GM13977 (cell line): ENCODE measurements around the gene ALG3.

Experiments used
- DNase-seq: peaks from one replicate; pipeline ENCODE4 v3.0.0; 2012; ENCODE audit warnings: low spot score
- in situ Hi-C: fragments of 300-500 bp; cut with MboI; formaldehyde crosslinking; loops from one replicate; pipeline ENCODE4 v1.12.0; 2022; ENCODE audit warnings: low sequenced_read_pairs, low pct_unique_long_range_greater_than_20kb, mixed read lengths, inconsistent platforms; ENCODE audit not compliant: unreplicated experiment
- TF ChIP-seq, protein P1 (sequence below): IDR thresholded peaks from 2 replicates; pipeline ENCODE4 v1.5.1; 2012; ENCODE audit warnings: mild to moderate bottlenecking, control low read depth; ENCODE audit not compliant: insufficient read depth; ENCODE audit errors: extremely low read depth, missing control alignments

ALG3 gene

DNA sequence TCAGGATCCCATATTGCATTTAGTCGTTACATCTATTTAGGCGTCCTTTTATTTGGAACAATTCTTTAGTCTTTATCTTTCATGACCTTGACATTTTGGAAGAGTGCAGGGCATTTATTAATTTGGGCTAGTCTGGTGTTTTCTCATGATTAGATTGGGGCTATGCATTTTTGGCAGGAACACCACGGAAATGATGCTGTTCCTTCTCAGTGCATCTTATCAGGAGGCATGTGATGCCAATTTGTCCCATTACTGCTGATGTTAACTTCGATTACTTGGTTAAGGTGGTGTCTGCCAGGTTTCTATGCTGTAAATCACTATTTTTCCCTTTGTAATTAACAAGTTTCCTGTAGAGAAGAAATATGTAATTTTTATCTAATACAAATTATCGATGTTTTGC lies 37.5 kb downstream of the ALG3 start:
- TF ChIP-seq, protein P1, sequence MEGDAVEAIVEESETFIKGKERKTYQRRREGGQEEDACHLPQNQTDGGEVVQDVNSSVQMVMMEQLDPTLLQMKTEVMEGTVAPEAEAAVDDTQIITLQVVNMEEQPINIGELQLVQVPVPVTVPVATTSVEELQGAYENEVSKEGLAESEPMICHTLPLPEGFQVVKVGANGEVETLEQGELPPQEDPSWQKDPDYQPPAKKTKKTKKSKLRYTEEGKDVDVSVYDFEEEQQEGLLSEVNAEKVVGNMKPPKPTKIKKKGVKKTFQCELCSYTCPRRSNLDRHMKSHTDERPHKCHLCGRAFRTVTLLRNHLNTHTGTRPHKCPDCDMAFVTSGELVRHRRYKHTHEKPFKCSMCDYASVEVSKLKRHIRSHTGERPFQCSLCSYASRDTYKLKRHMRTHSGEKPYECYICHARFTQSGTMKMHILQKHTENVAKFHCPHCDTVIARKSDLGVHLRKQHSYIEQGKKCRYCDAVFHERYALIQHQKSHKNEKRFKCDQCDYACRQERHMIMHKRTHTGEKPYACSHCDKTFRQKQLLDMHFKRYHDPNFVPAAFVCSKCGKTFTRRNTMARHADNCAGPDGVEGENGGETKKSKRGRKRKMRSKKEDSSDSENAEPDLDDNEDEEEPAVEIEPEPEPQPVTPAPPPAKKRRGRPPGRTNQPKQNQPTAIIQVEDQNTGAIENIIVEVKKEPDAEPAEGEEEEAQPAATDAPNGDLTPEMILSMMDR: no peak
- in situ Hi-C loops: no loop called here
- no peak for DNase-seq

DNA sequence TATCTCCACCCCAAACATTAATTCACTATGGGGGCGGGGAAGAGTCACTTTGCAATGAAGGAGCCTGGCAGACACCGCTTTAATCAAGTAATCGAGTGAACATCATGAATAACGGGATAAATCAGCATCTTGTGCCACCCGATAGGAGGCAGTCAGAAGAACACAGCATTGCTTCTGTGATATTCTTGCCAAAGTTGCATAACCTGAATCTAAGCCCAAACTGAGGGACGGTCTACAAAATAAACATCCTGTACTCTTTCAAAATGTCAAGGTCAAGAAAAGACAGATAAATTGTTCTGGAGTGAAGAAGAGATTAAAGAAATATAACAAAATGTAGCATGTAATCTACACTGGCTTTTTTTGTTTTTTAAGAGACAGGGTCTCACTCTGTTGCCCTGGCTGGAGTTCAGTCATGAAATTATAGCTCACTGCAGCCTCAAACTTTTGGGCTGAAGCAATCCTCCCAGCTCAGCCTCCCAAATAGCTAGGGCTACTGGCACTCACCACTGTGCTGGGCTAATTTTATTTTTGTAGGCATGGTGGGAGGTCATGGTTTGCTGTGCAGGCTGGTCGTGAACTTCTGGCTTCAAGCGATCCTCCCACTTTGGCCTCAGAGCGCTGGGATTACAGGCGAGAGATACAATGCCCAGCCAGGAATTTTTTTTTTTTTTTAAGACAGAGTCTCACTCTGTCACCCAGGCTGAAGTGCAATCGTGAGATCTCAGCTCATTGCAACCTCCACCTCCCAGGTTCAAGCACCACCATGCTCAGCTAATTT lies 39.4 kb downstream of the ALG3 start:
- DNase-seq: no peak
- in situ Hi-C loops: no loop called here
- TF ChIP-seq, protein P1: no peak

DNA sequence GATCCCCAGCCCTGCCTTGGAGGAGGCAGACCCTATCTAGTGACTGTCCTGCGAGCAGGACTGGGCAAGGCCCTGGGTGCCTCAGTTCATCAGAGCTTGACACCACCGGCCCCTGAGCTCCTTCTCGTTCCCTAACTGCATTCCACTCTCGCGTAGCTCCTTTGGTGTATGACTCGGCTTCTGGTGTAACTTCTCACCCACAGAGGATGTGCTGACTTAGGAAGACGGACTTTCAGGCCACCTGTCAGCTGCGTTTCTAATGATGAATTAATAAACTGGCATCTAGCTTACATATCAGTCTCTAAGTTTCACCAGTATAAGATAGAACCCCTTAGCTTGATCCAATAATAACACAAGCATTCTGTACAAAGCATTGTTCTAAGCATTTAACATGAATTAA lies 45.2 kb downstream of the ALG3 start:
- DNase-seq: no peak
- TF ChIP-seq, protein P1: no peak
- in situ Hi-C loops: no loop called here

DNA sequence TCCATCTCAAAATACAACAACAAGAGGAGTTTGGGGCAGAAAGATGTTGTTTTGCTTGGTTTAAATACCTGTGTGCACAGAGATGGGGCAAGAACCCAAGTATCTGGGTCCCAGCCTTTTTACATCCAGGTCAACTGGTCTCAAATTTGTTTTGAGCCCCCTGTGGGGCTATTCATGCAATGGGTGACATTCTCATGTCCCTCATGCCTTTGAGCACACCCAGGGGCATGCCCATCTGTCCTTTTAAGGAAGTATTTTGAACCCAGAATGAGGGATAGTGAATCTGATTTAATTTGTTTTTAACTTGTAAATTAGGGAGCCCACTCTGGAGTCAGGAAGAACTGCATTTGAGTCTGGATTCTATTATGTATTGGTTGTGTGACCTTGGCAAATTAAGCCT lies 47.9 kb downstream of the ALG3 start:
- TF ChIP-seq, protein P1: no peak
- in situ Hi-C loops: no loop called here
- DNase-seq: no peak

DNA sequence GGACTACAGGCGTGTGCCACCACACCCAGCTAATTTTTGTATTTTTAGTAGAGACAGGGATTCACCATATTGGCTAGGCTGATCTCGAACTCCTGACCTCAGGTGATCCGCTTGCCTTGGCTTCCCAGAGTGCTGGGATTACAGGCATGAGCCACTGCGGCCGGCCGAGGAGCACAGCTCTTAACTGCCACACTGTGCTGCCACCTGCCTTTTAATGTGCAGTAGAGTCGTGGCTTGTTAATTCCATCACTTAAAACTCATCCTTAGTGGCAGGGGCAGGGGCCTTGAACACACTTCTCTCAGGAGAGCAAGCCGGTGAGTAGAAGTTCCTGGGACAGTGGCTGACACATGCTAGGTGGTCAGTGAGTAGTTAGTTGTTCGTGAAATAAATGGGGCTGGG lies 50.3 kb downstream of the ALG3 start:
- TF ChIP-seq, protein P1: no peak
- no peak for DNase-seq
- in situ Hi-C loops: no loop called here

DNA sequence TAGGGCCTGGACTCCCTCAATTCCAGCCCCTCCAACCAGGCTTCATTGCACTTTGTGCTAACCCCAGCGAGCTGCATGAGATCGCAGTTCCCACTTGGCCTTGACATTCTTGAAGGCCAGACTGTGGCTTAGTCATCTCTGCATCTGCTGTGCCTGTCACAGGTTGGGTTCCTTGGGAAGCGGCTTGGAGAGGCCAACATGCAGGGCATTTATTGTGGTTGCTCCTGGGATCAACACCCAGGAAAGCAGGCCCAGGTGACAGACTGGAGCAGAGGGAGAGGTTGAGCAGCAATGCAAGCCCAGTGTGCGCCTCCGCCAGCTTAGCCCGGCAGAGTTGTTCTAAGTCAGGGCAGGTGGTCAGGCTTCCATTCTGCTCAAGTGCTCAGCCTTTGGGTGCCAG lies 52.2 kb downstream of the ALG3 start:
- TF ChIP-seq, protein P1: no peak
- no peak for DNase-seq
- in situ Hi-C loops: no loop called here
